HG03025 (cell line): ENCODE measurements around the gene IGFBP2.

ENCODE experiments used
- ATAC-seq: cut with Tn5 transposase; IDR thresholded peaks from one replicate; pipeline ENCODE4 v1.9.1; 2021; ENCODE audit warnings: mild to moderate bottlenecking, moderate library complexity; ENCODE audit not compliant: unreplicated experiment, low FRiP score

The IGFBP2 gene

GRCh38 chr2:216661051-216661450 lies 27.8 kb downstream of the IGFBP2 start:
- no peak for ATAC-seq

DNA sequence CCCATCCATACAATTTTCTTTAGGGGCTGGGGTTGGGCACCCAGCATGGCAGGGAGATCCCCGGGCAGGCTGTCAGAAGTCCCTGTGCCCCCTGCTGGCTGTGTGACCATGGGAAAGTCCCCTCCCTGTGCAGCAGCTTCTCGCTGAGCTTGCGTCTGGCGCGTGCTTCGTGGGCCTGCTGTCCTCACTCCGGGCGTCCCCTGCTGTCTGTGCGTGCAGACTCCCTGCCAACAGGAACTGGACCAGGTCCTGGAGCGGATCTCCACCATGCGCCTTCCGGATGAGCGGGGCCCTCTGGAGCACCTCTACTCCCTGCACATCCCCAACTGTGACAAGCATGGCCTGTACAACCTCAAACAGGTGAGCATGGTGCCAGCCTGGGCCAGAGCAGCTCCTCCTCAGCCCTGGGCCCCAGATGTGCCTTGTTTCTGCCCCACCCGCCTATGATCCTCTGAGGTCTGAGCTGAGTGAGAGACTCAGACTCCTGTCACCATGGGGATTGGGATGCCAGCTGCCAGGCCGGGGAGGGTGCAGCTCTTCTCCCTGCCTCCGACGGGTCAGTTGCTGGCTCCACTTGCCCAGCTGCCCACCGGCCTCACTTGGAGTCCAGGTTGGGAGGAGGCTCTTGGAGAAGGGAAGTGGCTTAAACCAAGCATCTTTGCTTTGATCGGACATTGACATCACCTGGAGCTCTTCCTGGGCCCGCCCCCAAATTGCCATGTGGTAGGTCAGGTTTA lies 28.6 kb downstream of the IGFBP2 start:
- no peak for ATAC-seq

GRCh38 chr2:216663106-216663505 lies 29.9 kb downstream of the IGFBP2 start:
- ATAC-seq, result no peak

- no peak for ATAC-seq
Measured at GRCh38 chr2:216663846-216664245, 30.6 kb downstream of the IGFBP2 start.

GRCh38 chr2:216664593-216665034 lies 31.4 kb downstream of the IGFBP2 start:
- ATAC-seq, result no peak

- no peak for ATAC-seq
Measured at GRCh38 chr2:216665242-216665641, 32.0 kb downstream of the IGFBP2 start.

GRCh38 chr2:216665717-216666116 lies 32.5 kb downstream of the IGFBP2 start:
- no peak for ATAC-seq

- ATAC-seq, result peak; percentile 52
Measured at GRCh38 chr2:216666461-216667233, 33.4 kb downstream of the IGFBP2 start.

GRCh38 chr2:216670266-216671080 lies 37.3 kb downstream of the IGFBP2 start:
- ATAC-seq, result no peak

DNA sequence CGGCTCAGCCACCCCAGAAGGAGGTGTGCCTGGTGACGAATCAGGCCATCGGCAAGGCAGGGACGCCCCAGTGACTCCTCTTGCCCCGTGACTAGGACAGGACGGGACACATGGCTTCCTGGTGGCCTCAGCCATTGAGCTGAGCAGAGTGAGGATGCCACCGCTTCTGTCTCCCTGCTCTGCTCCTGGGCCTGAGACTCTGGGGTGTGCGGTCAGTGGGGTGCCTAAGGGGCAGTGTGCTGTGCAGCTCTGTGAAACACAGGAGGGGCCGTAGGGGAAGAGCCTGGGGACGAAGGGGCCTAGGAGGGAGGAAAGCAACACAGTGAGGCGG lies 37.8 kb downstream of the IGFBP2 start:
- no peak for ATAC-seq

DNA sequence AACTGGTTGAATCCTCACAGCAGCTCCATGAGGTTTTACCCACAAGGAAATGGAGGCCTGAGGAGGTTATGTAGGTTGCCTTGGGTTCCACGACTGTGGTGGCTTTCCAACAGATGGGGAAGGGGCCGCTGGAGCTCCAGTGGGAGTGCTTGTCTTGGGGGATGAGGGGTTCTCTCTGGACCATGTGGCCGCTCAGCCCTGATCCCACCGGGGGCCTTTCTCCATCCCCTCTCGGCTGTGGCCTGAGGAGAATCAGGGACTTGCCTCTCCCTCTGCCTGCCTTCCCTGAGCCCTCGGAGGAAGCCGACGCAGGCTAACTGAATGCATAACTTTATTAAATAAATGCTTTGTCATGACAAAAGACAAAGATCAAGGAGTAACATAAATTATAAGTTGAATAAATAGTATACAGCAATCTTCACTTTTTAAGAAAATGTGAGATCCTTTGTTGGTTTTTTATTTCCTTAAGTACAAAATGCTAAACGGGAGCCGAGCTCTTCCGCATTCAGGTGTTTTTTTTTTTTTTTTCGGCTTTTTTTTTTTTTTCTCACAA lies 38.6 kb downstream of the IGFBP2 start:
- ATAC-seq, result no peak

- ATAC-seq, result no peak
Measured at GRCh38 chr2:216672466-216672865, 39.2 kb downstream of the IGFBP2 start.

GRCh38 chr2:216673021-216673420 lies 39.8 kb downstream of the IGFBP2 start:
- ATAC-seq, result no peak

DNA sequence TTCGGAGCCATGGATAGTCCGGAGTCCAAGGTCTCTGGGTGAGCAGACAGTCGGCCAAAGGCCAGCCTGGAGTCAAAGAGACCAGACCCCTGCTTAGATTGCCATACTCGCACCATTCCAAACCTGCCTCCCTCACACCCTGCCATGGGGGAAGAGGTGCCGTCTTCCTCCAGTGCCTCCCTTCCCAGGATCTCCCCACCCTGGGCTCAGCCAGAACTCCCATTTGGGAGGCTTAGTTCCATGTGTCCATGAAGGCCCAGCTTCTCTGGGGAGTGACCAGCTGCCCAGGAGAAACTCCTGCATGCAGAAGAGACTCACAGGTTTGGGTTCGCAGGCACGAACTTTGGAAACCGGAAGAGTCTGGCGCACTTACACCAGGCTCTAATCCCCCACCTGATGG lies 40.4 kb downstream of the IGFBP2 start:
- ATAC-seq, result no peak

GRCh38 chr2:216674376-216674775 lies 41.2 kb downstream of the IGFBP2 start:
- ATAC-seq, result no peak

DNA sequence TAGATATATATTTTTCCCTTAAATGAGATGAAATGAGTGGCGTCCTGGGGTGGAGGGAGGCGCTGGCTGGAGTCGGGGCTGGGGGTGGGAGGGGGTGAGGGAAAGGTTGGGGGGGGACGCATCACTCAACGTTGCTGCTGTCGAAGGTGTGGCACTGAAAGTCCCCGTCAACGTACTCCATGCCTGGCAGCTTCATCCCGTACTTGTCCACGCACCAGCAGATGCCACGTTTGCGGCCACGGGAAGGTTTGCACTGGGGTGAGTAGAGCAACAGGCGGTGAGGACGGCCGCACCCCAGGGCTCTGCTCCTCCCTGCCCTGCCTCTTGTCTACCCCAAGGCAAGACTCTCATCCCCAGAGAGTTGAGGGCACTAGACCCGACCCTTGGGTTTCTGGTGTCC lies 43.4 kb downstream of the IGFBP2 start:
- ATAC-seq, result no peak

- ATAC-seq, result no peak
Measured at GRCh38 chr2:216677439-216678097, 44.3 kb downstream of the IGFBP2 start.

DNA sequence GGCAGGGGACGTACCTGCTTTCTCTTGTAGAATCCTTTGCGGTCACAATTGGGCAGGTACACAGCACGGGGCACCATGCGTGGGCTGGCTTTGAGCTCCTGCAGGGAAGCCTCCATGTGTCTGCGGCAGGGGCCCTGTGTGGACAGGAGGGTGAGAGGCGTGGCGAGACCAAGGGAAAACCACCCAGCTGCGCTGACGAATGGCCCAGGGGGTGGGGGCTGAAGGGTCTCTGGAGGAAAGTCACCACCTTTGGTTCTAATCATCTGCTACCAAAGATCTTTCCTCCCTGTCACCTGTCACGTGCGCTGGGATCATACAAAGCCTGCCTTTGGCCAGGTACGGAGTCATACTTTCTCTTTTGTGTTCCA lies 44.9 kb downstream of the IGFBP2 start:
- ATAC-seq, result no peak

GRCh38 chr2:216678813-216679657 lies 45.8 kb downstream of the IGFBP2 start:
- ATAC-seq, result no peak

DNA sequence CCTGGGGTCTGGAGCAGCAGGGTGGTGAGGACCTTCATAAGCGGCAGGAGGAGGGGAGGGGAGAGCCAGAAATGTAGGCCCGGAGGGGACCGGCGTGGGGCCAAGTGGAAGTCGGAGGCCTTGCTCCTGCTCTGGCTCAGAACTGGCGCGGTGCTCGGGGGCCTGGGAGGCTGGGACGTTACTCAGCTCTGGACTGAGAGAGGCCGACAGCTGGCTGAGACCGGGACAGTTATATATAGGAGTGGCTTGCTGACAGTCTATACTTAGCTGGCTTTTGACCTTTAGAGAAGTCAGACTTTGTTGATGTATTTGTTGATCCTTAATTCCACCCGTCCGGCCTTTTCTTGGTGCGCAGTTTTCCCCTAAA lies 46.4 kb downstream of the IGFBP2 start:
- ATAC-seq, result no peak
